Measurements from ENCODE around the gene OGDH. TPM values are rescaled to one million over a fixed set of nuclear protein-coding genes. Genes with fewer than 3 reads are reported as not detected.
A peak's percentile ranks its signal among the peaks of the same experiment; 100 is the strongest.

OGDH gene
- total and polyA plus RNA-seq, 9 donors: 24.4 to 84.6 (median 57.7) TPM

DNA sequence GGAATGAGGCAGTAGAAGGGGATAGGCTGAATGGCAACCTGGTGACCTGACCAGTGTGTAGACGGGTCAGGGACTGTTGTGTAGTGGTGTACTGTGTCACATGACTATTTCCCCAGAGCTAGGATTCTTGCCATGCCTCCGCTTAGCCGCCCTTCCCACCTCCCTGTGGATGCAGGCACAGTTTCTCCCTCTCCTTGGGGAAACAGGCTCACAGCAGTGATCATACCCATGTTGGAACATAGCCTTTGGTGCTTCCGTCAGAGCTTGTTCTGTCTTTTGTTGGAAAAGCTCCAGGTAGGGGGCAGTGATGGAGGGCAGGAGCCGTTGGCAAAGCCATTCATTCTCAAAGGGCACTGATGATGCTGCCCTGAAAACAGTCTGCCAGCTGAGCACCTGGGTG, 44.3 kb downstream of the OGDH start:
- intact Hi-C loops (cut with DNase I): no loop called here
- no peaks in the 10 kb centered on the region for H3K36me3 ChIP-seq
- peaks cover 8% of the 10 kb centered on the region for H3K4me1 ChIP-seq (ENCODE audit: insufficient read depth)
- no peaks in the 10 kb centered on the region for H3K9me3 ChIP-seq
- TF ChIP-seq POLR2A (IDR thresholded peaks at IDR 0.05) (no peak), EP300 (IDR thresholded peaks at IDR 0.05) (no peak)
- TF ChIP-seq, protein P1, sequence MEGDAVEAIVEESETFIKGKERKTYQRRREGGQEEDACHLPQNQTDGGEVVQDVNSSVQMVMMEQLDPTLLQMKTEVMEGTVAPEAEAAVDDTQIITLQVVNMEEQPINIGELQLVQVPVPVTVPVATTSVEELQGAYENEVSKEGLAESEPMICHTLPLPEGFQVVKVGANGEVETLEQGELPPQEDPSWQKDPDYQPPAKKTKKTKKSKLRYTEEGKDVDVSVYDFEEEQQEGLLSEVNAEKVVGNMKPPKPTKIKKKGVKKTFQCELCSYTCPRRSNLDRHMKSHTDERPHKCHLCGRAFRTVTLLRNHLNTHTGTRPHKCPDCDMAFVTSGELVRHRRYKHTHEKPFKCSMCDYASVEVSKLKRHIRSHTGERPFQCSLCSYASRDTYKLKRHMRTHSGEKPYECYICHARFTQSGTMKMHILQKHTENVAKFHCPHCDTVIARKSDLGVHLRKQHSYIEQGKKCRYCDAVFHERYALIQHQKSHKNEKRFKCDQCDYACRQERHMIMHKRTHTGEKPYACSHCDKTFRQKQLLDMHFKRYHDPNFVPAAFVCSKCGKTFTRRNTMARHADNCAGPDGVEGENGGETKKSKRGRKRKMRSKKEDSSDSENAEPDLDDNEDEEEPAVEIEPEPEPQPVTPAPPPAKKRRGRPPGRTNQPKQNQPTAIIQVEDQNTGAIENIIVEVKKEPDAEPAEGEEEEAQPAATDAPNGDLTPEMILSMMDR (IDR thresholded peaks at IDR 0.05): no peak
- peak overlapping the region in 1 of 2 donors; percentile 67 for H3K27ac ChIP-seq
- H3K27me3 ChIP-seq: no peaks in the 10 kb centered on the region
- 27 to 37% (median 30%) methylated on average over 5 of the region's 5 CpGs for WGBS, 3 donors
- no peak overlapping the region for H3K4me3 ChIP-seq
- DNase-seq: peak in 4 of 5 donors; percentile 32 to 52 (median 44)

DNA sequence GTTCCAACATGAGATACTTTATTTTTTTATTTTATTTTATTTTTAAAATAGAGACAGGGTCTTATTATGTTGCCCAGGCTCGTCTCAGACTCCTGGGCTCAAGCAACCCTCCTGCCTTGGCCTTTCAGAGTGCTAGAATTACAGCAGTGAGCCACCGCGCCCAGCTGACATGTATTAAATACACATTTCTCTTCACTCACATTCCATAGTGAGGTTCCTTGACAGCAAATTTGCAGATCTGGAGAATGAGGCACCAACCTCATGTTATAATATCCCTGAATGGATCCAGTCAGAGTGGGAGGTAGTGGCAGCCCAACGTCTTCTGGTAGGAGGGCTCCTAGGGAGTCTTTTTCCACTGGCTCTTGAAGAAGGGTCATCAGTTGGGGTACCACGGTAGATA, 46.1 kb downstream of the OGDH start:
- intact Hi-C loops (cut with DNase I): no loop called here
- Histone ChIP-seq H3K9me3 (no peaks in the 10 kb centered on the region), H3K36me3 (no peaks in the 10 kb centered on the region), H3K27ac (no peak overlapping the region), H3K27me3 (no peaks in the 10 kb centered on the region), H3K4me3 (no peak overlapping the region), H3K4me1 (ENCODE audit: insufficient read depth) (peaks cover 8% of the 10 kb centered on the region)
- DNase-seq: no peak
- TF ChIP-seq, protein P1 (IDR thresholded peaks at IDR 0.05): no peak
- TF ChIP-seq EP300 (IDR thresholded peaks at IDR 0.05) (no peak), POLR2A (IDR thresholded peaks at IDR 0.05) (no peak)
- 90 to 95% (median 93%) methylated on average over 5 of the region's 5 CpGs for WGBS, 3 donors

DNA sequence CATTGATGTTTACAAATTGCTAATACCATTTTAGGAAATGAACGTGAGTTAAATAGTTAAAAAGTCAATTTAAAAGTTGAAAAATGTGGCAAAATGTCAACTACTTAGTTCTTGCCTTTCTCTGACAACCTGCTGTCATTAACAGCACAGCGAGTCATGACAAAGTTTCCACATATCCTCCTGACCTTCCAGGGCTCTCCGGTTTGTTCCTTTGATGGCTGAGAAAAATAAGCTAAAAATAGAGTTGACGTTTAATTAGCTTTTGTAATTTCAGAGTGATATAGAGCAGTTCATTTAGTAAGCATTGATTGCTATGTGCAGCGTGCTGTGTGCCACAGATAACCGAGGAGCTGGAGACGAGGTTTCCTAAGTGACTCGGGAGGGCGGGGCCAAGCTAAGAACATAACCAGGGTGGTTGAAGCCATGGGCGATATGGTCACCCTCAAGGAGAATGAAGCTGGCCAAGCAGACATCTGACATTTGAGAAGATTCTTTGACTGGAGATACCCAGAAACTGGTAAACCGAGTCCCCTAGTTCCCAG, 47.9 kb downstream of the OGDH start:
- H3K4me1 ChIP-seq (ENCODE audit: insufficient read depth): peaks cover 8% of the 10 kb centered on the region
- no peak overlapping the region for H3K4me3 ChIP-seq
- H3K9me3 ChIP-seq: no peaks in the 10 kb centered on the region
- 81 to 85% (median 84%) methylated on average over 11 of the region's 11 CpGs for WGBS, 3 donors
- no peak for DNase-seq
- H3K36me3 ChIP-seq: no peaks in the 10 kb centered on the region
- no peak overlapping the region for H3K27ac ChIP-seq
- intact Hi-C loops (cut with DNase I): no loop called here
- no peaks in the 10 kb centered on the region for H3K27me3 ChIP-seq
- TF ChIP-seq EP300 (IDR thresholded peaks at IDR 0.05) (no peak), POLR2A (IDR thresholded peaks at IDR 0.05) (no peak)
- TF ChIP-seq, protein P1 (IDR thresholded peaks at IDR 0.05): no peak

DNA sequence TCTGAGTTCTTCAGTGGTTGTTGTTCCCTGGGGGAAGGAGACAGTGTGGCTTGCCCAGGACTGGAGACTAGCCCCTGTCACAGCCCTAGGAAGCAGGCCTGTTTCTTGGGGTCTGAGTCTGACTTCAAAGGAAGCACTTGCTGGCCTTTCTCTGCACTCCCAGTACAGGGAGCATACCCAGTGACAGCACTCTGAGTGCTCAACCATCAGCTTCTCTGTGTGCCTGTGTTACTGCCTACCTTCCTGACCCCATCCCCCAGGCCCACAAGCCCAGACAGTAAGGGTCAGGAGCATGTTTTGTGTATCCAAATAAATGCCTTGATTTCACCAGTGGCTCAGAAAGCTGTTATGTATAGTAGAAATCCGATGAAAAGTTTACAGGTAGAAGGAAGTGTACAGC, 48.9 kb downstream of the OGDH start:
- no peaks in the 10 kb centered on the region for H3K36me3 ChIP-seq

More for the DNA sequence above, 48.9 kb downstream of the OGDH start:
- Histone ChIP-seq H3K4me3 (no peak overlapping the region), H3K4me1 (ENCODE audit: insufficient read depth) (peaks cover 6% of the 10 kb centered on the region), H3K9me3 (no peaks in the 10 kb centered on the region), H3K27me3 (no peaks in the 10 kb centered on the region), H3K27ac (no peak overlapping the region)
- intact Hi-C loops (cut with DNase I): no loop called here
- 56 to 67% (median 59%) methylated on average over 1 of the region's 1 CpG for WGBS, 3 donors
- no peak for DNase-seq
- TF ChIP-seq, protein P1 (IDR thresholded peaks at IDR 0.05): no peak
- TF ChIP-seq EP300 (IDR thresholded peaks at IDR 0.05): no peak
- no peak for TF ChIP-seq POLR2A (IDR thresholded peaks at IDR 0.05)

All from ovary (tissue), 9 donors.